ENCODE measurements around the gene COPS9.

- TF ChIP-seq RELA (IDR thresholded peaks at IDR 0.05; ENCODE audit: borderline replicate concordance, partially characterized antibody) (no peak), EZH2 (IDR thresholded peaks at IDR 0.05; ENCODE audit: borderline replicate concordance, control insufficient read depth, low read depth, low read length) (no peak), TAF1 (IDR thresholded peaks at IDR 0.05; ENCODE audit: borderline replicate concordance, low read depth, low read length) (no peak), USF2 (IDR thresholded peaks at IDR 0.05; ENCODE audit: borderline replicate concordance, low read depth, low read length) (no peak), STAT1 (conservative IDR thresholded peaks at IDR 0.05) (no peak), STAT3 (IDR thresholded peaks at IDR 0.05; ENCODE audit: low read depth, low read length) (no peak), SPI1 (IDR thresholded peaks at IDR 0.05; ENCODE audit: borderline replicate concordance, insufficient read depth, low read depth, low read length) (no peak), RFX5 (IDR thresholded peaks at IDR 0.05; ENCODE audit: low read depth, low read length) (no peak), SP1 (IDR thresholded peaks at IDR 0.05; ENCODE audit: low read depth, low read length) (no peak), EP300 (IDR thresholded peaks at IDR 0.05; ENCODE audit: borderline replicate concordance in 1 of 2, control insufficient read depth in 1 of 2, low read depth in 2 of 2, low read length in 2 of 2) (no peak)
Measured at GRCh38 chr2:240139666-240140393, 3.7 kb upstream of the COPS9 start.
